Heart right ventricle (tissue), 16 donors: Measurements from ENCODE around the gene HOMER1. TPM values are rescaled to one million over a fixed set of nuclear protein-coding genes. Genes with fewer than 3 reads are reported as not detected.

Experiments
- ATAC-seq, 8 donors: fragments of 200-7000 bp; cut with Tn5 transposase; one replicate each; pipeline ENCODE4 v1.9.1; 2020; ENCODE audit warnings: mild to moderate bottlenecking in 8 of 8, moderate library complexity in 8 of 8, moderate number of reproducible peaks in 1 of 8
- DNase-seq, 2 donors: peaks; one replicate each; pipeline ENCODE4 v3.0.0-alpha.2; 2020
- H3K27ac ChIP-seq, 10 donors: fragments of 200-600 bp; sonication (generic) in 2 of 10; one replicate each; pipeline versions ENCODE4 v1.5.0 to v1.8.0; 2020 to 2022; ENCODE audit warnings: mild to moderate bottlenecking in 3 of 10
- H3K27me3 ChIP-seq, 7 donors: fragments of 200-600 bp; one replicate each; pipeline ENCODE4 v1.8.0; 2021 to 2022; ENCODE audit warnings: mild to moderate bottlenecking in 2 of 7
- H3K36me3 ChIP-seq, 9 donors: fragments of 200-600 bp; sonication (generic) in 1 of 9; one replicate each; pipeline versions ENCODE4 v1.5.0 to v1.8.0; 2020 to 2022; ENCODE audit warnings: mild to moderate bottlenecking in 2 of 9
- H3K4me1 ChIP-seq, 9 donors: fragments of 200-600 bp; sonication (generic) in 1 of 9; one replicate each; pipeline versions ENCODE4 v1.5.0 to v1.8.0; 2020 to 2022; ENCODE audit warnings: mild to moderate bottlenecking in 4 of 9
- H3K4me3 ChIP-seq, 10 donors: fragments of 200-600 bp; sonication (generic) in 2 of 10; one replicate each; pipeline versions ENCODE4 v1.5.0 to v1.8.0; 2020 to 2022; ENCODE audit warnings: mild to moderate bottlenecking in 7 of 10, moderate library complexity in 2 of 10
- H3K9me3 ChIP-seq, 11 donors: fragments of 200-600 bp in 10 of 11; sonication (generic) in 2 of 11; one replicate each; pipeline versions ENCODE4 v1.5.0 to v1.8.0; 2013 to 2022; ENCODE audit warnings: mild to moderate bottlenecking in 2 of 11, control low read depth in 1 of 11, moderate library complexity in 1 of 11
- whole genome bisulfite sequencing, 2 donors: extraction: QIAGEN DNeasy Blood & Tissue Kit; methylation state at CpG; one replicate each; pipeline ENCODE4 v1.1.7; 2013; ENCODE audit warnings: inconsistent platforms in 1 of 2; 5-methylcytosine and 5-hydroxymethylcytosine counted together
- intact Hi-C, 10 donors: fragments of 100-400 bp; cut with DNase I; formaldehyde crosslinking; loops; one replicate each; pipeline versions ENCODE4 v1.11.1 to v1.14.2; 2022
- polyA plus RNA-seq, 2 donors: library from polyadenylated mRNA; stranded (reverse); fragments of 200-250 nt; gene quantifications; one replicate each; pipeline ENCODE4 v1.2.3, GENCODE V29; 2013
- total RNA-seq, 10 donors: library from RNA; stranded (reverse); fragmentation: NEBNext Ultra II Directional in 3 of 10; extraction: Animal tissue kit (Norgen Biotek cat#: 25700) in 3 of 10; gene quantifications; one replicate each; pipeline versions ENCODE4 v1.2.1 to v1.2.4, GENCODE V29; 2021 to 2023
- TF ChIP-seq, protein P1 (sequence below), 9 donors: fragments of 200-600 bp; sonication (generic) in 2 of 9; IDR thresholded peaks; one replicate each; pipeline versions ENCODE4 v1.5.0 to v1.8.0; 2021 to 2022; ENCODE audit warnings: antibody characterized with exemption in 9 of 9, mild to moderate bottlenecking in 5 of 9, moderate library complexity in 1 of 9
- donor health status: Arrhythmogenic right ventricular cardiomyopathy.
- donor health status: ischemic (EF 13 %, LVEDD 7.1; RV severe dilation, severe dysfunction).
- donor health status: healthy with polysubstance abuse.
- donor health status: DM: no; HTN: yes; CAD: no.
- donor health status: DM: no; HTN: no; CAD: no.
- donor health status: ischemic (EF 25% LVEDD 6.9; RV normal size, moderate dysfunction).
- donor health status: ischemic (EF 25% LVEDD 5.7; RV mildly dilated, moderate dysfunction).
- donor health status: healthy.
- donor health status: DM: yes; HTN: yes; CAD: no.
- donor health status: Ischemic cardiomyopathy.
- donor health status: ischemic (EF 35%, LVEDD 5.7; RV mildly dilated, moderate dysfunction).
- donor health status: nonischemic (EF 11% LVEDD 7.7; RV severe dilation, severe dysfunction).
- donor health status: DM: yes; HTN: yes; CAD: no.
- donor health status: PGD.
- donor health status: ischemic (EF 29% LVEDD 5.4; RV normal size, mild dysfunction).
- donor health status: nonischemic (EF 23%, LVEDD 6.1; RV moderate dilation, normal function).

HOMER1 gene
- total and polyA plus RNA-seq, 12 donors, result 4.7 to 109 (median 61.0) TPM

- peaks cover 0 to 32% (median 14%) of the 10 kb centered on the region in 9 donors for H3K4me1 ChIP-seq
- TF ChIP-seq, protein P1, sequence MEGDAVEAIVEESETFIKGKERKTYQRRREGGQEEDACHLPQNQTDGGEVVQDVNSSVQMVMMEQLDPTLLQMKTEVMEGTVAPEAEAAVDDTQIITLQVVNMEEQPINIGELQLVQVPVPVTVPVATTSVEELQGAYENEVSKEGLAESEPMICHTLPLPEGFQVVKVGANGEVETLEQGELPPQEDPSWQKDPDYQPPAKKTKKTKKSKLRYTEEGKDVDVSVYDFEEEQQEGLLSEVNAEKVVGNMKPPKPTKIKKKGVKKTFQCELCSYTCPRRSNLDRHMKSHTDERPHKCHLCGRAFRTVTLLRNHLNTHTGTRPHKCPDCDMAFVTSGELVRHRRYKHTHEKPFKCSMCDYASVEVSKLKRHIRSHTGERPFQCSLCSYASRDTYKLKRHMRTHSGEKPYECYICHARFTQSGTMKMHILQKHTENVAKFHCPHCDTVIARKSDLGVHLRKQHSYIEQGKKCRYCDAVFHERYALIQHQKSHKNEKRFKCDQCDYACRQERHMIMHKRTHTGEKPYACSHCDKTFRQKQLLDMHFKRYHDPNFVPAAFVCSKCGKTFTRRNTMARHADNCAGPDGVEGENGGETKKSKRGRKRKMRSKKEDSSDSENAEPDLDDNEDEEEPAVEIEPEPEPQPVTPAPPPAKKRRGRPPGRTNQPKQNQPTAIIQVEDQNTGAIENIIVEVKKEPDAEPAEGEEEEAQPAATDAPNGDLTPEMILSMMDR (IDR thresholded peaks at IDR 0.05), result no peak
- H3K36me3 ChIP-seq, result no peaks in the 10 kb centered on the region
- peaks cover 0 to 49% (median 22%) of the 10 kb centered on the region in 7 donors for H3K27me3 ChIP-seq
- ATAC-seq (peak in 4 of 8 donors; percentile 1 to 10 (median 5)), DNase-seq (no peak)
- no peaks in the 10 kb centered on the region for H3K9me3 ChIP-seq
- H3K4me3 ChIP-seq, result peak overlapping the region; percentile 57 to 92 (median 81)
- H3K27ac ChIP-seq, result peak overlapping the region in 9 of 10 donors; percentile 88 to 99 (median 94)
- 1% methylated on average over 25 to 26 of the region's 26 CpGs for WGBS, 2 donors
- intact Hi-C loops, result loop anchor here in 4 of 10 donors (5.0 to 10.0 kb wide), 4 partner anchors 41 to 741 kb away; partner anchors contain the start of genes JMY (in 1 of the 4) and SERINC5 (in 1 of the 4)
Measured at GRCh38 chr5:79513308-79513703, 628 bp downstream of the HOMER1 start.

- H3K4me1 ChIP-seq, result peaks cover 0 to 33% (median 14%) of the 10 kb centered on the region in 9 donors
- intact Hi-C loops, result loop anchor here in 4 of 10 donors (5.0 to 10.0 kb wide), 4 partner anchors 40 to 742 kb away; partner anchors contain the start of genes JMY (in 1 of the 4) and SERINC5 (in 1 of the 4)
- no peaks in the 10 kb centered on the region for H3K36me3 ChIP-seq
- H3K9me3 ChIP-seq, result no peaks in the 10 kb centered on the region
- H3K27me3 ChIP-seq, result peaks cover 0 to 49% (median 22%) of the 10 kb centered on the region in 7 donors
- 3 to 5% methylated on average over 29 of the region's 29 CpGs for WGBS, 2 donors
- no peak for ATAC-seq
- TF ChIP-seq, protein P1 (IDR thresholded peaks at IDR 0.05), result no peak
- peak in 1 of 2 donors; percentile 15 for DNase-seq
- H3K27ac ChIP-seq, result peak overlapping the region; percentile 31 to 99 (median 94)
- H3K4me3 ChIP-seq, result peak overlapping the region; percentile 57 to 92 (median 81)
Measured at GRCh38 chr5:79512471-79513307, 1.2 kb downstream of the HOMER1 start.

- DNase-seq (no peak), ATAC-seq (no peak)
- intact Hi-C loops, result loop anchor here in 4 of 10 donors (5.0 to 10.0 kb wide), 4 partner anchors 40 to 743 kb away; partner anchors contain the start of genes JMY (in 1 of the 4) and SERINC5 (in 1 of the 4)
- Histone ChIP-seq H3K36me3 (no peaks in the 10 kb centered on the region), H3K4me1 (peaks cover 0 to 33% (median 14%) of the 10 kb centered on the region in 9 donors), H3K27me3 (peaks cover 0 to 49% (median 22%) of the 10 kb centered on the region in 7 donors), H3K27ac (peak overlapping the region; percentile 31 to 99 (median 94)), H3K4me3 (peak overlapping the region; percentile 57 to 92 (median 81)), H3K9me3 (no peaks in the 10 kb centered on the region)
- TF ChIP-seq, protein P1 (IDR thresholded peaks at IDR 0.05), result no peak
- WGBS, 2 donors, result 25 to 28% methylated on average over 11 of the region's 11 CpGs
Measured at GRCh38 chr5:79512049-79512448, 1.9 kb downstream of the HOMER1 start.

- peak overlapping the region in 9 of 10 donors; percentile 77 to 99 (median 93) for H3K27ac ChIP-seq
- 58 to 72% methylated on average over 6 of the region's 6 CpGs for WGBS, 2 donors
- peaks cover 0 to 49% (median 22%) of the 10 kb centered on the region in 7 donors for H3K27me3 ChIP-seq
- H3K4me3 ChIP-seq, result peak overlapping the region in 9 of 10 donors; percentile 57 to 92 (median 79)
- no peaks in the 10 kb centered on the region for H3K36me3 ChIP-seq
- TF ChIP-seq, protein P1 (IDR thresholded peaks at IDR 0.05), result no peak
- ATAC-seq (no peak), DNase-seq (peak; percentile 25 to 39)
- intact Hi-C loops, result loop anchor here in 4 of 10 donors (5.0 to 10.0 kb wide), 4 partner anchors 38 to 744 kb away; partner anchors contain the start of genes JMY (in 1 of the 4) and SERINC5 (in 1 of the 4)
- H3K4me1 ChIP-seq, result peaks cover 0 to 33% (median 14%) of the 10 kb centered on the region in 9 donors
- no peaks in the 10 kb centered on the region for H3K9me3 ChIP-seq
Measured at GRCh38 chr5:79510638-79511037, 3.3 kb downstream of the HOMER1 start.
